ENCODE data around the gene TDP1.

The TDP1 gene

DNA sequence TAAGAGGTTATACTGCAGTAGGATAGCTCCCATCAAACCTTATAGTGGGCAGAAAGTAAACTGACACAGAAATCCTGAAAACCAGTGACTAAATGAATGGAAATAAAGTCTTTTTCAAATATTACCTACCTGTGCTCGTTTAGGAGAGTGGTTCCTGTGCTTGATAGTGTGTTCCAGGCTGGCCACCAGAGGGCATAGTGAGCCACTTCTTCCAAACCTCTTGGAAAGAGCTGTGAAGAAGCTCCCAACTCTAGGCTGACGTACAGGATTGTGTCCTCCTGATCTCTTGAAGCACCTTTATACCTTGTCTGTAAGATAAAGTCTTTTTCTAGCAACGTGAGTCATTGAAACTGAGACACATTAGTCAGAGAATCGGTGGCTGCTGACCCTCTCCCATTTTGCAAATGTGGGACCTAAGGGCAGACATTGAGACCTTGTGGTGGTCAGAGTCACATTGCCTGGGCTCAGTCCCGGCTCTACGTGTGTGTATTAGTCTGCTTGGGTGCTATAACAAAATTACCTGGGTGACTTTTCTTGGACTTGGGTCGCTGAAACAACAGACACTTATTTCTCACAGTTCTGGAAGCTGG lies 17.6 kb downstream of the TDP1 start:
- peak; percentile 99 for ATAC-seq
- TF ChIP-seq, protein P1, sequence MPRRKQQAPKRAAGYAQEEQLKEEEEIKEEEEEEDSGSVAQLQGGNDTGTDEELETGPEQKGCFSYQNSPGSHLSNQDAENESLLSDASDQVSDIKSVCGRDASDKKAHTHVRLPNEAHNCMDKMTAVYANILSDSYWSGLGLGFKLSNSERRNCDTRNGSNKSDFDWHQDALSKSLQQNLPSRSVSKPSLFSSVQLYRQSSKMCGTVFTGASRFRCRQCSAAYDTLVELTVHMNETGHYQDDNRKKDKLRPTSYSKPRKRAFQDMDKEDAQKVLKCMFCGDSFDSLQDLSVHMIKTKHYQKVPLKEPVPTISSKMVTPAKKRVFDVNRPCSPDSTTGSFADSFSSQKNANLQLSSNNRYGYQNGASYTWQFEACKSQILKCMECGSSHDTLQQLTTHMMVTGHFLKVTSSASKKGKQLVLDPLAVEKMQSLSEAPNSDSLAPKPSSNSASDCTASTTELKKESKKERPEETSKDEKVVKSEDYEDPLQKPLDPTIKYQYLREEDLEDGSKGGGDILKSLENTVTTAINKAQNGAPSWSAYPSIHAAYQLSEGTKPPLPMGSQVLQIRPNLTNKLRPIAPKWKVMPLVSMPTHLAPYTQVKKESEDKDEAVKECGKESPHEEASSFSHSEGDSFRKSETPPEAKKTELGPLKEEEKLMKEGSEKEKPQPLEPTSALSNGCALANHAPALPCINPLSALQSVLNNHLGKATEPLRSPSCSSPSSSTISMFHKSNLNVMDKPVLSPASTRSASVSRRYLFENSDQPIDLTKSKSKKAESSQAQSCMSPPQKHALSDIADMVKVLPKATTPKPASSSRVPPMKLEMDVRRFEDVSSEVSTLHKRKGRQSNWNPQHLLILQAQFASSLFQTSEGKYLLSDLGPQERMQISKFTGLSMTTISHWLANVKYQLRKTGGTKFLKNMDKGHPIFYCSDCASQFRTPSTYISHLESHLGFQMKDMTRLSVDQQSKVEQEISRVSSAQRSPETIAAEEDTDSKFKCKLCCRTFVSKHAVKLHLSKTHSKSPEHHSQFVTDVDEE (CRISPR knock-in tag; IDR thresholded peaks at IDR 0.05): no peak
- TF ChIP-seq ZNF565 (CRISPR knock-in tag; conservative IDR thresholded peaks at IDR 0.05; ENCODE audit: low read depth): no peak
- no peak for TF ChIP-seq ZNF70 (CRISPR knock-in tag; IDR thresholded peaks at IDR 0.05)
- TF ChIP-seq, protein P2, sequence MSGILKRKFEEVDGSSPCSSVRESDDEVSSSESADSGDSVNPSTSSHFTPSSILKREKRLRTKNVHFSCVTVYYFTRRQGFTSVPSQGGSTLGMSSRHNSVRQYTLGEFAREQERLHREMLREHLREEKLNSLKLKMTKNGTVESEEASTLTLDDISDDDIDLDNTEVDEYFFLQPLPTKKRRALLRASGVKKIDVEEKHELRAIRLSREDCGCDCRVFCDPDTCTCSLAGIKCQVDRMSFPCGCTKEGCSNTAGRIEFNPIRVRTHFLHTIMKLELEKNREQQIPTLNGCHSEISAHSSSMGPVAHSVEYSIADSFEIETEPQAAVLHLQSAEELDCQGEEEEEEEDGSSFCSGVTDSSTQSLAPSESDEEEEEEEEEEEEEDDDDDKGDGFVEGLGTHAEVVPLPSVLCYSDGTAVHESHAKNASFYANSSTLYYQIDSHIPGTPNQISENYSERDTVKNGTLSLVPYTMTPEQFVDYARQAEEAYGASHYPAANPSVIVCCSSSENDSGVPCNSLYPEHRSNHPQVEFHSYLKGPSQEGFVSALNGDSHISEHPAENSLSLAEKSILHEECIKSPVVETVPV (CRISPR knock-in tag; IDR thresholded peaks at IDR 0.05): no peak
- TF ChIP-seq PPARA (CRISPR knock-in tag; IDR thresholded peaks at IDR 0.05; ENCODE audit: borderline replicate concordance): no peak
- no peak for TF ChIP-seq ZFP3 (CRISPR knock-in tag; IDR thresholded peaks at IDR 0.05)
- no peak for TF ChIP-seq BACH2 (CRISPR knock-in tag; IDR thresholded peaks at IDR 0.05; ENCODE audit: borderline replicate concordance)
- TF ChIP-seq ARNTL (CRISPR knock-in tag; IDR thresholded peaks at IDR 0.05; ENCODE audit: borderline replicate concordance, low read depth): no peak
- TF ChIP-seq ESRRG (CRISPR knock-in tag; IDR thresholded peaks at IDR 0.05): no peak
- no peak for TF ChIP-seq RARB (CRISPR knock-in tag; IDR thresholded peaks at IDR 0.05)
- TF ChIP-seq, protein P3, sequence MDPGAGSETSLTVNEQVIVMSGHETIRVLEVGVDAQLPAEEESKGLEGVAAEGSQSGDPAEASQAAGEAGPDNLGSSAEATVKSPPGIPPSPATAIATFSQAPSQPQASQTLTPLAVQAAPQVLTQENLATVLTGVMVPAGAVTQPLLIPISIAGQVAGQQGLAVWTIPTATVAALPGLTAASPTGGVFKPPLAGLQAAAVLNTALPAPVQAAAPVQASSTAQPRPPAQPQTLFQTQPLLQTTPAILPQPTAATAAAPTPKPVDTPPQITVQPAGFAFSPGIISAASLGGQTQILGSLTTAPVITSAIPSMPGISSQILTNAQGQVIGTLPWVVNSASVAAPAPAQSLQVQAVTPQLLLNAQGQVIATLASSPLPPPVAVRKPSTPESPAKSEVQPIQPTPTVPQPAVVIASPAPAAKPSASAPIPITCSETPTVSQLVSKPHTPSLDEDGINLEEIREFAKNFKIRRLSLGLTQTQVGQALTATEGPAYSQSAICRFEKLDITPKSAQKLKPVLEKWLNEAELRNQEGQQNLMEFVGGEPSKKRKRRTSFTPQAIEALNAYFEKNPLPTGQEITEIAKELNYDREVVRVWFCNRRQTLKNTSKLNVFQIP (CRISPR knock-in tag; IDR thresholded peaks at IDR 0.05; ENCODE audit: borderline replicate concordance, low read depth): no peak
- TF ChIP-seq SNAI2 (CRISPR knock-in tag; IDR thresholded peaks at IDR 0.05): no peak

DNA sequence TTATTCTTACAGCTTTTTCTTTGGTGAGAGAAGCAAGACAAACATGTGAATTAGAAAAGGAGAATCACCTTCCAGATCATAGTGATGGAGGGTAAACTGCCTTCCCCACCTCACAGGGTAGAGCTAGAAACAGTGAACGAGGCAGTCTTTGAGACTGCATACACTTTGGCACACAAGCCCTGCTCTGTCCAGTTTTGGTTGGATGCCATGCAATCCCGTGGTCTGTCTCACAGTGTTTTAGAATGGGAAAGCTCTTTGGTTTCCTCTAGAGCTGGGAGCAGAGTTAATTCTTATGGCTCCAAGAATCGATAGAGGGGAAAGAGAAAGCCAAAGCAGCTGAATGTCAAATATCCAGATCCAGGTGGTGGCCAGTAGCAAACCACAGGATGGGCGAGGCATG lies 21.9 kb downstream of the TDP1 start:
- no peak for TF ChIP-seq ARNTL (CRISPR knock-in tag; IDR thresholded peaks at IDR 0.05; ENCODE audit: borderline replicate concordance, low read depth)
- TF ChIP-seq, protein P3 (CRISPR knock-in tag; IDR thresholded peaks at IDR 0.05; ENCODE audit: borderline replicate concordance, low read depth): no peak
- no peak for TF ChIP-seq CSDC2 (CRISPR knock-in tag; IDR thresholded peaks at IDR 0.05)
- TF ChIP-seq ZNF565 (CRISPR knock-in tag; conservative IDR thresholded peaks at IDR 0.05; ENCODE audit: low read depth): no peak
- TF ChIP-seq PPARA (CRISPR knock-in tag; IDR thresholded peaks at IDR 0.05; ENCODE audit: borderline replicate concordance): no peak
- TF ChIP-seq, protein P1 (CRISPR knock-in tag; IDR thresholded peaks at IDR 0.05): no peak
- TF ChIP-seq GLIS3 (CRISPR knock-in tag; IDR thresholded peaks at IDR 0.05): no peak
- no peak for TF ChIP-seq OSR1 (CRISPR knock-in tag; IDR thresholded peaks at IDR 0.05)
- no peak for TF ChIP-seq ZC3H10 (CRISPR knock-in tag; IDR thresholded peaks at IDR 0.05)
- TF ChIP-seq, protein P2 (CRISPR knock-in tag; IDR thresholded peaks at IDR 0.05): no peak
- TF ChIP-seq, protein P4, sequence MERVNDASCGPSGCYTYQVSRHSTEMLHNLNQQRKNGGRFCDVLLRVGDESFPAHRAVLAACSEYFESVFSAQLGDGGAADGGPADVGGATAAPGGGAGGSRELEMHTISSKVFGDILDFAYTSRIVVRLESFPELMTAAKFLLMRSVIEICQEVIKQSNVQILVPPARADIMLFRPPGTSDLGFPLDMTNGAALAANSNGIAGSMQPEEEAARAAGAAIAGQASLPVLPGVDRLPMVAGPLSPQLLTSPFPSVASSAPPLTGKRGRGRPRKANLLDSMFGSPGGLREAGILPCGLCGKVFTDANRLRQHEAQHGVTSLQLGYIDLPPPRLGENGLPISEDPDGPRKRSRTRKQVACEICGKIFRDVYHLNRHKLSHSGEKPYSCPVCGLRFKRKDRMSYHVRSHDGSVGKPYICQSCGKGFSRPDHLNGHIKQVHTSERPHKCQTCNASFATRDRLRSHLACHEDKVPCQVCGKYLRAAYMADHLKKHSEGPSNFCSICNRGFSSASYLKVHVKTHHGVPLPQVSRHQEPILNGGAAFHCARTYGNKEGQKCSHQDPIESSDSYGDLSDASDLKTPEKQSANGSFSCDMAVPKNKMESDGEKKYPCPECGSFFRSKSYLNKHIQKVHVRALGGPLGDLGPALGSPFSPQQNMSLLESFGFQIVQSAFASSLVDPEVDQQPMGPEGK (CRISPR knock-in tag; IDR thresholded peaks at IDR 0.05; ENCODE audit: borderline replicate concordance): no peak
- no peak for TF ChIP-seq ZNF8 (CRISPR knock-in tag; IDR thresholded peaks at IDR 0.05)
- TF ChIP-seq TCF4 (CRISPR knock-in tag; IDR thresholded peaks at IDR 0.05; ENCODE audit: borderline replicate concordance): no peak
- TF ChIP-seq ISL1 (CRISPR knock-in tag; IDR thresholded peaks at IDR 0.05): no peak
- no peak for TF ChIP-seq ESRRG (CRISPR knock-in tag; IDR thresholded peaks at IDR 0.05)
- no peak for TF ChIP-seq ZNF70 (CRISPR knock-in tag; IDR thresholded peaks at IDR 0.05)
- TF ChIP-seq ZFP3 (CRISPR knock-in tag; IDR thresholded peaks at IDR 0.05): no peak
- ATAC-seq: no peak
